ENCODE results near the gene TMEM201.

DNA sequence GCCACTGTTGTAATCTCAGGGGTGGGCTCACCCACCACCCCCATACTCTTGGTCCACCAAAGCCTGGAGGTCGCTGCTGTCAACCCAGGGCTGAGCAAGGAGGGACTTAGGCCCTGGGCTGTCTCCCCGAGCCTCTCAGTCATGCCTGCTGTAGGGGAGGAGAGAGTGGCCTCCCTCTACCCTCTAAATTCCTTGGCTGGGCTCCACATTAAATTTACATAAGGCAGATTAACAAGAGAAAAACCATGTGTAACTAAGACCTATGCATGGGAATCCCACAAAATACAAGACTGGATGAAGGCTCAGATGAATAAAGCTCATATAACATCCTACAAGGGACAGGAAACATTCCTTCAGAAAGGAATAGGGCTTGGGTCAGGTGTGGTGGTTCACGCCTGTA lies 61.1 kb downstream of the TMEM201 start:
- TF ChIP-seq, protein P1, sequence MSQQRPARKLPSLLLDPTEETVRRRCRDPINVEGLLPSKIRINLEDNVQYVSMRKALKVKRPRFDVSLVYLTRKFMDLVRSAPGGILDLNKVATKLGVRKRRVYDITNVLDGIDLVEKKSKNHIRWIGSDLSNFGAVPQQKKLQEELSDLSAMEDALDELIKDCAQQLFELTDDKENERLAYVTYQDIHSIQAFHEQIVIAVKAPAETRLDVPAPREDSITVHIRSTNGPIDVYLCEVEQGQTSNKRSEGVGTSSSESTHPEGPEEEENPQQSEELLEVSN (IDR thresholded peaks at IDR 0.05), result no peak
- no peak for TF ChIP-seq CHD2 (IDR thresholded peaks at IDR 0.05; ENCODE audit: low read length)
- TF ChIP-seq NRF1 (IDR thresholded peaks at IDR 0.05; ENCODE audit: low read depth, low read length), result no peak
- TF ChIP-seq ZNF274 (IDR thresholded peaks at IDR 0.05; ENCODE audit: borderline replicate concordance, extremely low read depth, low read length), result no peak
- TF ChIP-seq, protein P2, sequence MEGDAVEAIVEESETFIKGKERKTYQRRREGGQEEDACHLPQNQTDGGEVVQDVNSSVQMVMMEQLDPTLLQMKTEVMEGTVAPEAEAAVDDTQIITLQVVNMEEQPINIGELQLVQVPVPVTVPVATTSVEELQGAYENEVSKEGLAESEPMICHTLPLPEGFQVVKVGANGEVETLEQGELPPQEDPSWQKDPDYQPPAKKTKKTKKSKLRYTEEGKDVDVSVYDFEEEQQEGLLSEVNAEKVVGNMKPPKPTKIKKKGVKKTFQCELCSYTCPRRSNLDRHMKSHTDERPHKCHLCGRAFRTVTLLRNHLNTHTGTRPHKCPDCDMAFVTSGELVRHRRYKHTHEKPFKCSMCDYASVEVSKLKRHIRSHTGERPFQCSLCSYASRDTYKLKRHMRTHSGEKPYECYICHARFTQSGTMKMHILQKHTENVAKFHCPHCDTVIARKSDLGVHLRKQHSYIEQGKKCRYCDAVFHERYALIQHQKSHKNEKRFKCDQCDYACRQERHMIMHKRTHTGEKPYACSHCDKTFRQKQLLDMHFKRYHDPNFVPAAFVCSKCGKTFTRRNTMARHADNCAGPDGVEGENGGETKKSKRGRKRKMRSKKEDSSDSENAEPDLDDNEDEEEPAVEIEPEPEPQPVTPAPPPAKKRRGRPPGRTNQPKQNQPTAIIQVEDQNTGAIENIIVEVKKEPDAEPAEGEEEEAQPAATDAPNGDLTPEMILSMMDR (IDR thresholded peaks at IDR 0.05; ENCODE audit: control extremely low read depth in 1 of 3, insufficient read depth in 1 of 3, low read depth in 1 of 3, low read length in 3 of 3), result no peak
- TF ChIP-seq TEAD4 (IDR thresholded peaks at IDR 0.05; ENCODE audit: low read depth, low read length), result no peak
